Right lobe of liver (tissue), 6 donors: ENCODE results near the gene NDNF. TPM values are rescaled to one million over a fixed set of nuclear protein-coding genes. Genes with fewer than 3 reads are reported as not detected.

Experiments used
- ATAC-seq, 4 donors: fragments of 200-7000 bp; cut with Tn5 transposase; one replicate each; pipeline ENCODE4 v1.9.1; 2020; ENCODE audit warnings: mild to moderate bottlenecking in 4 of 4, moderate library complexity in 4 of 4
- DNase-seq, 3 donors: peaks; one replicate each; pipeline ENCODE4 v3.0.0-alpha.2; 2020
- H3K27ac ChIP-seq, 3 donors: fragments of 200-600 bp; one replicate each; pipeline ENCODE4 v1.8.0; 2022
- H3K27me3 ChIP-seq, 2 donors: fragments of 200-600 bp; one replicate each; pipeline ENCODE4 v1.8.0; 2022
- H3K36me3 ChIP-seq, 4 donors: fragments of 200-600 bp; sonication (generic) in 1 of 4; one replicate each; pipeline versions ENCODE4 v1.5.1 to v1.8.0; 2017 to 2022; ENCODE audit warnings: control low read depth in 1 of 4
- H3K4me1 ChIP-seq, 4 donors: fragments of 200-600 bp; sonication (generic) in 1 of 4; one replicate each; pipeline versions ENCODE4 v1.5.1 to v1.8.0; 2017 to 2022; ENCODE audit warnings: control low read depth in 1 of 4
- H3K4me3 ChIP-seq, 3 donors: fragments of 200-600 bp; one replicate each; pipeline ENCODE4 v1.8.0; 2022
- H3K9me3 ChIP-seq, 4 donors: fragments of 200-600 bp; sonication (generic) in 1 of 4; one replicate each; pipeline versions ENCODE4 v1.5.1 to v1.8.0; 2017 to 2022; ENCODE audit warnings: control low read depth in 1 of 4
- POLR2A ChIP-seq: fragments of 450-650 bp; IDR thresholded peaks from one replicate; pipeline ENCODE4 v1.6.1; 2017; ENCODE audit warnings: antibody characterized with exemption, mild to moderate bottlenecking
- WGBS: methylation state at CpG from one replicate; pipeline ENCODE4 v1.1.6; 2018; ENCODE audit warnings: low coverage, low lambda C conversion rate; ENCODE audit not compliant: insufficient coverage; ENCODE audit errors: missing lambda C conversion rate; 5-methylcytosine and 5-hydroxymethylcytosine counted together
- intact Hi-C, 2 donors: fragments of 100-400 bp; cut with DNase I; formaldehyde crosslinking; loops; one replicate each; pipeline versions ENCODE4 v1.11.2 to v1.14.1; 2022
- total RNA-seq, 6 experiments: library from RNA; depleted of rRNA in 2 of 6; stranded (reverse); fragments of >200 nt in 2 of 6; fragmentation: NEBNext Ultra II Directional in 3 of 6; extraction: Animal tissue kit (Norgen Biotek cat#: 25700) in 3 of 6; gene quantifications; one replicate each; pipeline versions ENCODE4 v1.1.0 to v1.2.4, GENCODE V29; 2016 to 2023
- TF ChIP-seq, protein P1 (sequence below), 4 donors: fragments of 200-600 bp in 3 of 4; fragments of 450-650 bp in 1 of 4; IDR thresholded peaks; one replicate each; pipeline versions ENCODE4 v1.5.1 to v1.8.0; 2016 to 2022; ENCODE audit warnings: antibody characterized with exemption in 4 of 4, mild to moderate bottlenecking in 2 of 4
- donor health status: DM: no; HTN: yes; CAD: no.
- donor health status: DM: no; HTN: no; CAD: no.
- donor health status: DM: no; HTN: no; CAD: no.
- donor health status: DM: no; HTN: yes; CAD: no.
- donor health status: DM: no; HTN: yes; CAD: no.

NDNF gene
- total RNA-seq, 6 experiments from 2014 or later: 0.27 to 0.77 (median 0.52) TPM

GRCh38 chr4:121011138-121011537, 61.2 kb downstream of the NDNF start:
- H3K36me3 ChIP-seq: no peaks in the 10 kb centered on the region
- 55% methylated on average over 2 of the region's 2 CpGs for WGBS
- H3K4me1 ChIP-seq: no peaks in the 10 kb centered on the region
- ATAC-seq (no peak), DNase-seq (no peak)
- H3K27me3 ChIP-seq: no peaks in the 10 kb centered on the region
- TF ChIP-seq POLR2A: no peak
- intact Hi-C loops: no loop called here
- H3K27ac ChIP-seq: no peak overlapping the region
- H3K4me3 ChIP-seq: no peak overlapping the region
- H3K9me3 ChIP-seq: no peaks in the 10 kb centered on the region

- H3K4me1 ChIP-seq: no peaks in the 10 kb centered on the region
- 75% methylated on average over 3 of the region's 3 CpGs for WGBS
- H3K36me3 ChIP-seq: no peaks in the 10 kb centered on the region
- DNase-seq (no peak), ATAC-seq (no peak)
- H3K27me3 ChIP-seq: no peaks in the 10 kb centered on the region
- H3K27ac ChIP-seq: no peak overlapping the region
- no peak for TF ChIP-seq POLR2A
- TF ChIP-seq, protein P1, sequence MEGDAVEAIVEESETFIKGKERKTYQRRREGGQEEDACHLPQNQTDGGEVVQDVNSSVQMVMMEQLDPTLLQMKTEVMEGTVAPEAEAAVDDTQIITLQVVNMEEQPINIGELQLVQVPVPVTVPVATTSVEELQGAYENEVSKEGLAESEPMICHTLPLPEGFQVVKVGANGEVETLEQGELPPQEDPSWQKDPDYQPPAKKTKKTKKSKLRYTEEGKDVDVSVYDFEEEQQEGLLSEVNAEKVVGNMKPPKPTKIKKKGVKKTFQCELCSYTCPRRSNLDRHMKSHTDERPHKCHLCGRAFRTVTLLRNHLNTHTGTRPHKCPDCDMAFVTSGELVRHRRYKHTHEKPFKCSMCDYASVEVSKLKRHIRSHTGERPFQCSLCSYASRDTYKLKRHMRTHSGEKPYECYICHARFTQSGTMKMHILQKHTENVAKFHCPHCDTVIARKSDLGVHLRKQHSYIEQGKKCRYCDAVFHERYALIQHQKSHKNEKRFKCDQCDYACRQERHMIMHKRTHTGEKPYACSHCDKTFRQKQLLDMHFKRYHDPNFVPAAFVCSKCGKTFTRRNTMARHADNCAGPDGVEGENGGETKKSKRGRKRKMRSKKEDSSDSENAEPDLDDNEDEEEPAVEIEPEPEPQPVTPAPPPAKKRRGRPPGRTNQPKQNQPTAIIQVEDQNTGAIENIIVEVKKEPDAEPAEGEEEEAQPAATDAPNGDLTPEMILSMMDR (IDR thresholded peaks at IDR 0.05): no peak
- no peaks in the 10 kb centered on the region for H3K9me3 ChIP-seq
- no peak overlapping the region for H3K4me3 ChIP-seq
- intact Hi-C loops: no loop called here
Observed at GRCh38 chr4:121009578-121010478, 62.5 kb downstream of the NDNF start.

- H3K27ac ChIP-seq: no peak overlapping the region
- H3K27me3 ChIP-seq: no peaks in the 10 kb centered on the region
- ATAC-seq (no peak), DNase-seq (no peak)
- H3K4me1 ChIP-seq: no peaks in the 10 kb centered on the region
- TF ChIP-seq, protein P1 (IDR thresholded peaks at IDR 0.05): no peak
- no peak for TF ChIP-seq POLR2A
- no peak overlapping the region for H3K4me3 ChIP-seq
- H3K9me3 ChIP-seq: no peaks in the 10 kb centered on the region
- intact Hi-C loops: no loop called here
- H3K36me3 ChIP-seq: no peaks in the 10 kb centered on the region
- 0% methylated on average over 1 of the region's 1 CpG for WGBS
Observed at GRCh38 chr4:121007660-121008059, 64.7 kb downstream of the NDNF start.

DNA sequence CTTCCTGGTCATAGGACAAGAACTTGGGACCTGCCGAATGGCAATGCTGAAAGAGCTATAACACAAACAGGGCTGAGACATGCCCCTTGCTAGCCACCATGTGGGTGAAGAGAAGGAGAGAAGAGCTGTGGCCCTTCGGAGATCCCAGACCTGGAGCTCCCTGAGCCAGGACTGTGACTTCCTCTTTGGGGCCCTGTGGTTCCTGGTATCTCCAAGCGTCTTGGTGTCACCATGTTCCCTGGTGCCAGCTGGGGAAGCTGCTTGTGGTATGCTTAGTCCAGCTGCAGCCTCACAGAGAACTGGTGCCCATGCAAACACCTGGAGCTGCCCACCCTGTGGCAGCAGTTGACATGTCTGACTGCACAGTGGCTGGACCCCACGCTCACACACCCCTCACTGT, 68.5 kb downstream of the NDNF start:
- Histone ChIP-seq H3K4me3 (no peak overlapping the region), H3K27ac (no peak overlapping the region), H3K27me3 (no peaks in the 10 kb centered on the region), H3K36me3 (no peaks in the 10 kb centered on the region), H3K9me3 (no peaks in the 10 kb centered on the region), H3K4me1 (no peaks in the 10 kb centered on the region)
- 93% methylated on average over 1 of the region's 4 CpGs for WGBS
- ATAC-seq (no peak), DNase-seq (no peak)
- TF ChIP-seq POLR2A: no peak
- TF ChIP-seq, protein P1 (IDR thresholded peaks at IDR 0.05): no peak
- intact Hi-C loops: no loop called here

- H3K9me3 ChIP-seq: no peaks in the 10 kb centered on the region
- TF ChIP-seq, protein P1 (IDR thresholded peaks at IDR 0.05): no peak
- TF ChIP-seq POLR2A: no peak
- intact Hi-C loops: no loop called here
- DNase-seq: no peak
- H3K4me3 ChIP-seq: no peak overlapping the region
- H3K36me3 ChIP-seq: no peaks in the 10 kb centered on the region
- ATAC-seq: no peak
- H3K27me3 ChIP-seq: no peaks in the 10 kb centered on the region
- no peak overlapping the region for H3K27ac ChIP-seq
- H3K4me1 ChIP-seq: no peaks in the 10 kb centered on the region
- WGBS: 56% methylated on average over 1 of the region's 1 CpG
Observed at GRCh38 chr4:120995266-120996010, 76.9 kb downstream of the NDNF start.
